MCF 10A (cell line): Measurements from ENCODE around the gene STK24. TPM values are rescaled to one million over a fixed set of nuclear protein-coding genes. Genes with fewer than 3 reads are reported as not detected.

Experiments
- BruUV-seq: library from RNA; stranded (reverse); fragments of 400-500 nt; replicated peaks from 2 replicates; lab custom pipeline; 2021; lab: Mats Ljungman, UMichigan
- CTCF ChIA-PET: fragments of 300-600 bp; sonication (Branson Sonifier 250); formaldehyde crosslinking; extraction: SDS; loops from one replicate; lab custom pipeline; 2021; ENCODE audit warnings: antibody characterized with exemption, inconsistent platforms; lab: Yijun Ruan, JAX
- POLR2A ChIA-PET: fragments of 300-600, 350-650 bp; sonication (Branson Sonifier 250); formaldehyde crosslinking; extraction: SDS; loops from one replicate; lab custom pipeline; 2020; ENCODE audit warnings: antibody characterized with exemption, inconsistent platforms; lab: Yijun Ruan, JAX
- DNase-seq: peaks from one replicate; pipeline ENCODE4 v3.0.0-alpha.2; 2018; ENCODE audit not compliant: unreplicated experiment
- H3K27ac Mint-ChIP-seq: one replicate; pipeline ENCODE4 v1.8.0; 2022; ENCODE audit warnings: mild to moderate bottlenecking, low read depth, mixed read lengths; ENCODE audit not compliant: unreplicated experiment
- H3K27me3 Mint-ChIP-seq: one replicate; pipeline ENCODE4 v1.8.0; 2022; ENCODE audit warnings: mixed read lengths; ENCODE audit not compliant: insufficient read depth, unreplicated experiment
- H3K36me3 Mint-ChIP-seq: one replicate; pipeline ENCODE4 v1.8.0; 2022; ENCODE audit warnings: mild to moderate bottlenecking, moderate library complexity, mixed read lengths; ENCODE audit not compliant: insufficient read depth, unreplicated experiment
- H3K4me1 Mint-ChIP-seq: one replicate; pipeline ENCODE4 v1.8.0; 2022; ENCODE audit warnings: mixed read lengths; ENCODE audit not compliant: insufficient read depth, unreplicated experiment
- H3K4me3 Mint-ChIP-seq: one replicate; pipeline ENCODE4 v1.8.0; 2022; ENCODE audit warnings: mild to moderate bottlenecking, moderate library complexity, mixed read lengths; ENCODE audit not compliant: unreplicated experiment
- H3K9me3 Mint-ChIP-seq: one replicate; pipeline ENCODE4 v1.8.0; 2022; ENCODE audit warnings: mixed read lengths; ENCODE audit not compliant: unreplicated experiment
- intact Hi-C: fragments of 100-400 bp; cut with micrococcal nuclease; formaldehyde crosslinking; loops from 2 replicates; pipeline ENCODE4 v1.14.1; 2022
- total RNA-seq: library from RNA; stranded (reverse); gene quantifications from 2 replicates; pipeline ENCODE4 v1.2.3, GENCODE V29; 2022
- TF ChIP-seq, protein P1 (sequence below): fragments of 200-600 bp; IDR thresholded peaks from one replicate; pipeline ENCODE4 v1.8.0; 2022; ENCODE audit warnings: antibody characterized with exemption, mild to moderate bottlenecking; ENCODE audit not compliant: unreplicated experiment

Gene STK24
- total RNA-seq, 1 experiment from 2014 or later, result 200 TPM

GRCh38 chr13:98568918-98569317 is 8.0 kb downstream of the STK24 start:
- no peaks in the 10 kb centered on the region for H3K27me3 Mint-ChIP-seq
- CTCF ChIA-PET, result interaction anchor here (1.8 kb wide), 1 partner anchor 85 kb away, joined by 4 read pairs; no protein-coding TSS in a partner anchor
- TF ChIP-seq, protein P1, sequence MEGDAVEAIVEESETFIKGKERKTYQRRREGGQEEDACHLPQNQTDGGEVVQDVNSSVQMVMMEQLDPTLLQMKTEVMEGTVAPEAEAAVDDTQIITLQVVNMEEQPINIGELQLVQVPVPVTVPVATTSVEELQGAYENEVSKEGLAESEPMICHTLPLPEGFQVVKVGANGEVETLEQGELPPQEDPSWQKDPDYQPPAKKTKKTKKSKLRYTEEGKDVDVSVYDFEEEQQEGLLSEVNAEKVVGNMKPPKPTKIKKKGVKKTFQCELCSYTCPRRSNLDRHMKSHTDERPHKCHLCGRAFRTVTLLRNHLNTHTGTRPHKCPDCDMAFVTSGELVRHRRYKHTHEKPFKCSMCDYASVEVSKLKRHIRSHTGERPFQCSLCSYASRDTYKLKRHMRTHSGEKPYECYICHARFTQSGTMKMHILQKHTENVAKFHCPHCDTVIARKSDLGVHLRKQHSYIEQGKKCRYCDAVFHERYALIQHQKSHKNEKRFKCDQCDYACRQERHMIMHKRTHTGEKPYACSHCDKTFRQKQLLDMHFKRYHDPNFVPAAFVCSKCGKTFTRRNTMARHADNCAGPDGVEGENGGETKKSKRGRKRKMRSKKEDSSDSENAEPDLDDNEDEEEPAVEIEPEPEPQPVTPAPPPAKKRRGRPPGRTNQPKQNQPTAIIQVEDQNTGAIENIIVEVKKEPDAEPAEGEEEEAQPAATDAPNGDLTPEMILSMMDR, result no peak
- H3K36me3 Mint-ChIP-seq, result peaks cover 16% of the 10 kb centered on the region
- peaks cover 69% of the 10 kb centered on the region for H3K4me1 Mint-ChIP-seq
- no peak for DNase-seq
- no peaks in the 10 kb centered on the region for H3K9me3 Mint-ChIP-seq
- BruUV-seq, result no TSS peak
- peak overlapping the region; percentile 68 for H3K4me3 Mint-ChIP-seq
- intact Hi-C loops, result no loop called here
- POLR2A ChIA-PET, result interaction anchor here (4.0 kb wide), 1 partner anchor 85 kb away, joined by 51 read pairs; no protein-coding TSS in a partner anchor
- peak overlapping the region; percentile 76 for H3K27ac Mint-ChIP-seq

- Mint-ChIP-seq H3K27me3 (no peaks in the 10 kb centered on the region), H3K9me3 (no peaks in the 10 kb centered on the region), H3K4me3 (no peak overlapping the region), H3K4me1 (peaks cover 58% of the 10 kb centered on the region), H3K36me3 (peaks cover 19% of the 10 kb centered on the region), H3K27ac (no peak overlapping the region)
- POLR2A ChIA-PET, result no interaction called here
- no peak for DNase-seq
- TF ChIP-seq, protein P1, result no peak
- CTCF ChIA-PET, result interaction anchor here (0.7 to 1.8 kb wide), 2 partner anchors 87 to 116 kb away, joined by 3 to 4 read pairs; no protein-coding TSS in a partner anchor
- intact Hi-C loops, result no loop called here
- no TSS peak for BruUV-seq
These were observed 9.8 kb downstream of the STK24 start for GRCh38 chr13:98567140-98567539.

DNA sequence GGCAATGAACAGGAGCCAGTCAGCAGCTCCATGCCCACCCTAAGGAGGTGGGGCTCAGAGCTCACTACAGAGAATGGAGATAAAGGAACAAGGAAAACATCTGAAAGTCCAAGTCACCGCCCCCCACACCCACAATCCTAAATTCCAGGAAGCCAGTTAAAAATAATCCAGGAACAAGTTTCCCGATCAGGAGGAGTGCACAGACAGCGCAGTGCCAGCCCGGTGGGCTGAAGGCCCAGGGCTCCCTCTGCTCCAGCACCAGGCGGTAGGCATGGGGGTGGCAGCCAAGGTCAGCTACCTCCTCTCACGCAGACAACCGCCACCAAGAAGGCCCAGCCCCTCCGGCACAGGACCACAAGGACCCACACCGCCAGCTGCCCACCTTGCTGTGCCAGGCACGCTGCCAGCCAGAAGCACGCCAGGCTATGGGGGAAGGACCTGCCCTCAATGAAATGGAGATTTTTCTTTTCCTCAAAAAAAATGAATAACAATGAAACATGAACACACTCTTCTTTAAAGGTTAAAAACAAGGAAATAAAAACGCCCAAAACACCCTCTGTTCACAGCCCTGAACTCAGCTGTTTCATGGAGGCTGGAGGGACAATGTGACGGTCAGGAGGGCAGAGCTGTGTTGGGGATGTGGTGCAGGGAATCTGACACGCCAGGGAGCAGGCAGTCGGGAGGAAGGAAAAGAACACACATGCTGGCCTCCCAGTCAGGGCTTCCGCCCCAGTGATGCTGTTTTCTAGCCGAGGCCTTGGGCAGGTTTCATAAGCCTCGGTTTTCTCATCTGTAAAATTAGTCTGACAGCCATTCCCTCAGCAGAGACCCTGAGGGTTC is 11.0 kb downstream of the STK24 start:
- CTCF ChIA-PET, result interaction anchor here (0.5 to 1.0 kb wide), 4 partner anchors 70 to 908 kb away, joined by 3 to 7 read pairs (median 4); no protein-coding TSS in a partner anchor
- POLR2A ChIA-PET, result interaction anchor here (0.9 kb wide), 1 partner anchor 11 kb away, joined by 4 read pairs; the partner anchor contains the start of gene STK24
- Mint-ChIP-seq H3K4me3 (no peak overlapping the region), H3K27me3 (no peaks in the 10 kb centered on the region), H3K9me3 (no peaks in the 10 kb centered on the region), H3K27ac (peak overlapping the region; percentile 47), H3K36me3 (peaks cover 21% of the 10 kb centered on the region), H3K4me1 (peaks cover 51% of the 10 kb centered on the region)
- BruUV-seq, result no TSS peak
- intact Hi-C loops, result no loop called here
- DNase-seq, result no peak
- TF ChIP-seq, protein P1, result no peak

- H3K4me3 Mint-ChIP-seq, result no peak overlapping the region
- peaks cover 21% of the 10 kb centered on the region for H3K36me3 Mint-ChIP-seq
- intact Hi-C loops, result no loop called here
- no TSS peak for BruUV-seq
- CTCF ChIA-PET, result interaction anchor here (1.0 to 1.1 kb wide), 2 partner anchors 12 to 72 kb away, joined by 3 to 10 read pairs; no protein-coding TSS in a partner anchor
- DNase-seq, result no peak
- no peak overlapping the region for H3K27ac Mint-ChIP-seq
- H3K27me3 Mint-ChIP-seq, result no peaks in the 10 kb centered on the region
- H3K4me1 Mint-ChIP-seq, result peaks cover 44% of the 10 kb centered on the region
- H3K9me3 Mint-ChIP-seq, result no peaks in the 10 kb centered on the region
- POLR2A ChIA-PET, result no interaction called here
- TF ChIP-seq, protein P1, result no peak
These were observed 12.7 kb downstream of the STK24 start for GRCh38 chr13:98564204-98564603.
